GM12872 (cell line): Measurements from ENCODE around the gene ARF5.

ENCODE experiments used
- TF ChIP-seq, protein P1 (sequence below): IDR thresholded peaks from 3 replicates; pipeline ENCODE4 v1.5.1; 2011; ENCODE audit warnings: low read depth, mild to moderate bottlenecking, low read length, moderate library complexity; ENCODE audit not compliant: insufficient read depth

The ARF5 gene

DNA sequence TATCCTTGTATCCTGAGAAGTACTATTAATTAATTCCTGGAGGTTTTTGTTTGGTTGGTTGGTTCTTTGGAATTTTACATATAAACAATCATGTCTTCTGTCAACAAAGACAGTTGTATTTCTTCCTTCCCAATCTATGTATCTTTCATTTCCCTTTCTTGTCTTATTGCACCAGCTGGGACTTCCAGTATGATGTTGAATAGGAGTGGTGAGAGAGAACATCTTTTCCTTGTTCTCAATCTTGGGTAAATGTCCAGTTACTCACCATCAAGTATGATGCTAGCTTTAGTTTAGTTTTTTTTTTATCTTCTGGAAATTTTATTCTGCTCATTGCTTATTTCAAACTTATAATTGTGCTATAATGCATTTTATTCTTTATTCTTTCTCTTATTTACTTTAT is 37.1 kb downstream of the ARF5 start:
- TF ChIP-seq, protein P1, sequence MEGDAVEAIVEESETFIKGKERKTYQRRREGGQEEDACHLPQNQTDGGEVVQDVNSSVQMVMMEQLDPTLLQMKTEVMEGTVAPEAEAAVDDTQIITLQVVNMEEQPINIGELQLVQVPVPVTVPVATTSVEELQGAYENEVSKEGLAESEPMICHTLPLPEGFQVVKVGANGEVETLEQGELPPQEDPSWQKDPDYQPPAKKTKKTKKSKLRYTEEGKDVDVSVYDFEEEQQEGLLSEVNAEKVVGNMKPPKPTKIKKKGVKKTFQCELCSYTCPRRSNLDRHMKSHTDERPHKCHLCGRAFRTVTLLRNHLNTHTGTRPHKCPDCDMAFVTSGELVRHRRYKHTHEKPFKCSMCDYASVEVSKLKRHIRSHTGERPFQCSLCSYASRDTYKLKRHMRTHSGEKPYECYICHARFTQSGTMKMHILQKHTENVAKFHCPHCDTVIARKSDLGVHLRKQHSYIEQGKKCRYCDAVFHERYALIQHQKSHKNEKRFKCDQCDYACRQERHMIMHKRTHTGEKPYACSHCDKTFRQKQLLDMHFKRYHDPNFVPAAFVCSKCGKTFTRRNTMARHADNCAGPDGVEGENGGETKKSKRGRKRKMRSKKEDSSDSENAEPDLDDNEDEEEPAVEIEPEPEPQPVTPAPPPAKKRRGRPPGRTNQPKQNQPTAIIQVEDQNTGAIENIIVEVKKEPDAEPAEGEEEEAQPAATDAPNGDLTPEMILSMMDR: no peak

DNA sequence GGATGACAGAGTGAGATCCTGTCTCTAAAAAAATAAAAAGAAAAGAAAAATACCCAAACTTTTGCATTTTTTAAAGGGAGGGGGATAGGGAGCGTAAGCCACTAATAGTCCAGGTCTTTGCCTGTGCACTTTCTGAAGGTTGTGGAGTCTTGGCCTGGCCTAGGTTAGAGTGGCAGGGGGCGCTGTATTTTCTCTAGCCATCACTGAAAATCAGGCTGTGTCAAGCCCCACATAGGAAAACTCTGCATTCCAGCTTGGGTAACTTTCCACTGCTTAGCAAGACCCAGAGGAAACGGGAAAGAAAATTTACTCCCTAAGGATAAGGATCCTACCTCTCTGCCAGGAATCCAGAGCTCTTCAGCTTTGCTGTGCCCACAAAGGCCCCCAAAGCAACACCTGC is 40.2 kb downstream of the ARF5 start:
- TF ChIP-seq, protein P1: 0 out of 3 replicates have a peak, but pooled peaks have one; percentile 17

DNA sequence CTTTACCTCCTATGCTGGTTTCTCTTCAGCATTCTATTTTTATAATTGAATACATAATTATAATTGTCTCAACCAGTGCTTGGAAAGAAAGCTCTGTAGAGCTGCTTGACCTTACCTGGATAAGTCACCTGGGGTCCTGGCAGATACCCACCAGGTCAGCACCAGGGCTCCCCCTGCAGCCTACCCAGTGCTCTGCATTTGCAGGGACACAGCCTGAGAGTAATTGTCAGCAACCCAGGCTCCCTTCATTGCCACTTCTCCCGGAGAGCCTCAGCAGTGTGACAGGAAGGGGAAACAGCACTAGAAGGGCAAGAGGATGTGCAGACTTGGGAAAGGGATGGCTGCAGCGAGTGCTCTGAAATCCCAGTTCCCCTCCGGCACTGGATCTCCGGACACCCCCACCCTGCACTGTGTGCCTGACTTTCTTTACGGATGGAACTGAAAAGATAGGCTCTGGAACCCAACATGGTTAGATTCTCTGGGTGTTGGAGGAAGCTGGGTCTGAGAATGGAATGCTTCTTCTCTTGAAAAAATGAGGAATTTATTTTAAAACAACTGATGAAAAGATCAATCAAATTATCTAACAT is 41.1 kb downstream of the ARF5 start:
- TF ChIP-seq, protein P1: peak; percentile 73

DNA sequence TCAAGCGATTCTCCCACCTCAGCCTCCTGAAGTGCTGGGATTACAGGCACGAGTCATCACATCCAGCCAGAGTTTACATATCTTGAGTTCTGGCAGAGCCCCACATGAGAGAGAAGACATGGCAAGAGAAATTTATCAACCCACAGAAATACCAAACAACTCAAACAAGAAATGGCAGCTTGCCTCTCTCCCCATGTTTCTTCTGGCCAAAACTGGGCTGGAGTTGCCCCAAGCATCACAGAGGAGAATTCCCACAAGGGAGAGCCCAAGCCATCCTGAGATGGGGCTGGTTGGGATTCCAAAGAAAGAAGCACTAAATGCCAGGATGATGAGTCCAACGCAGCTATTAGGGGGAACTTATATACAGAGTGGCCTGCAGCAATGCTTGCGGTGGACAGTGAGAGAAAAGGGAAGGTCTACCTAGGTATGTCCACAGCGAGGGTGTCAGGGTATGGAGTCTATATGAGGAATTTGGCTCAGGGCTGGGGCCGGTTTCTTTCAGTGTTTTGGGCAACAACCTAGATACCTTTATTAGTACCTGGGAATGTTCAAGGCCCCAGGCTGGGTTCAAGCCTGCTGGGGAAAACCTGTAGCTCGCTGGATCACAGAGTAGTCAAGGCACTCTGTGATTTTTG is 44.2 kb downstream of the ARF5 start:
- TF ChIP-seq, protein P1: no peak

DNA sequence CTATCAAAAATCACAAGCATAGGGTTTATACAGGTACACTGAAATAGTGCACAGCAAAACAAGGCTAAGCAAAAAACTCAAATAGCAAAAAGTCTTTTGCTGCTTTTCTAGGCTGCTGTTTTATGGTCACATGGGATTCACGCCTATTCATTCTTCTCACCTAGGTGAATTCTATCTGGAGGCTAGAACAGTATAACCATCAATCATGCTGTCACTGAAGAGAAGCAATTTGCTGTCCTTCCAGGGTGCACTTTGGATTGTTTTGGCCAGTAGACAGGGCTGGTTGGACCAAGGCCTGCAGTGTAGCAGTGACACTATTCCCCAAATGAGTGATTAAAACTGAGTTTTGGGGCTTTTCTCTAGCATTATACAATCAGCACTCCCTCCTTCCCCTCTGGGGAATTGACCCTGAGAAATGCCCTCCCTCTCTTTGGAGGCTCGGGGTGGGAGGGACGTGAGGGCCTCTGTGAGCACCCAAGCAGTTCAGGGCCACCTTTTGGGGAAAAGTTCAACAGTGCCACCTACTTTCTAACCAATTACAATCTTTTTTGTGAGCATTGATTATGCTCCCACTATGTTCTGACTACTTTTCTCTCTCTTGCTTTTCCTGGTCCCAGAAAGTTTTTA is 47.6 kb downstream of the ARF5 start:
- TF ChIP-seq, protein P1: no peak

DNA sequence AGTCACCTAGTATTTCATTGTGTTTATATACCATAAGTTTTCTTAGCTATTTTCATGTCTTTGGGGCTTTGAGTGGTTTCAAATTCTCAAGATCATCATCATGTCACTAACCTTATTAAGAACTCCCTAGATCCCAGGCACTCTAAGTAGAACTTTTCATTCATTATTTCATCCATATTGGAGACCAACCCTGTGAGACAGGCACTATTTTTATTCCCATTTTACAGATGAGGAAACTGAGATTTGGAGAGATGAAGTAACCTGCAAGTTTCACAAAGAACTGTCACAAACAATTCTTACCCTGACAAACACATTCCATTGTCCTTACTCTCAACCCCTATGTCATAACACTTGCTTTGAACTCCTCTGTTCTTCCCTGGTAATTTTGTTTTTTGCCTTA is 50.0 kb downstream of the ARF5 start:
- TF ChIP-seq, protein P1: no peak
